ENCODE results near the gene CASP8. TPM values are rescaled to one million over a fixed set of nuclear protein-coding genes. Genes with fewer than 3 reads are reported as not detected.

CASP8 gene
- total and polyA plus RNA-seq, 2 of the 13 experiments (the other 11 are each of a cell fraction or from before 2014, with no cell fraction given) = 25.0 to 52.8 TPM

- 0 out of 2 replicates have a peak, but pooled peaks have one; percentile 8 for TF ChIP-seq ZBTB49 (CRISPR knock-in tag; IDR thresholded peaks at IDR 0.05; ENCODE audit: borderline replicate concordance)
- TF ChIP-seq, protein P1, sequence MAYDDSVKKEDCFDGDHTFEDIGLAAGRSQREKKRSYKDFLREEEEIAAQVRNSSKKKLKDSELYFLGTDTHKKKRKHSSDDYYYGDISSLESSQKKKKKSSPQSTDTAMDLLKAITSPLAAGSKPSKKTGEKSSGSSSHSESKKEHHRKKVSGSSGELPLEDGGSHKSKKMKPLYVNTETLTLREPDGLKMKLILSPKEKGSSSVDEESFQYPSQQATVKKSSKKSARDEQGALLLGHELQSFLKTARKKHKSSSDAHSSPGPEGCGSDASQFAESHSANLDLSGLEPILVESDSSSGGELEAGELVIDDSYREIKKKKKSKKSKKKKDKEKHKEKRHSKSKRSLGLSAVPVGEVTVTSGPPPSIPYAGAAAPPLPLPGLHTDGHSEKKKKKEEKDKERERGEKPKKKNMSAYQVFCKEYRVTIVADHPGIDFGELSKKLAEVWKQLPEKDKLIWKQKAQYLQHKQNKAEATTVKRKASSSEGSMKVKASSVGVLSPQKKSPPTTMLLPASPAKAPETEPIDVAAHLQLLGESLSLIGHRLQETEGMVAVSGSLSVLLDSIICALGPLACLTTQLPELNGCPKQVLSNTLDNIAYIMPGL (CRISPR knock-in tag; IDR thresholded peaks at IDR 0.05; ENCODE audit: borderline replicate concordance in 1 of 2, low read depth in 1 of 2) = 0 out of 4 replicates have a peak, but pooled peaks of 1 of the 2 experiments have one; percentile 28
- TF ChIP-seq JUNB (CRISPR knock-in tag; IDR thresholded peaks at IDR 0.05; ENCODE audit: borderline replicate concordance) = no peak
Observed at GRCh38 chr2:201235860-201236811, 24.2 kb upstream of the CASP8 start (continued).

GRCh38 chr2:201237486-201238123 lies 22.7 kb upstream of the CASP8 start:
- no peaks in the 10 kb centered on the region for H3K9me3 ChIP-seq (ENCODE audit: low read length)
- no TSS peak for BruUV-seq (replicated peaks)
- POLR2A ChIA-PET = interaction anchor here (1.6 kb wide), 1 partner anchor 55 kb away, joined by 3 read pairs; the partner anchor contains the start of gene CASP10
- peaks cover 47% of the 10 kb centered on the region for H3K79me2 ChIP-seq (ENCODE audit: insufficient read depth, low read length)
- no peak overlapping the region for H3K4me2 ChIP-seq (ENCODE audit: low read depth, low read length)
- no peak for ATAC-seq
- H3K27ac ChIP-seq (ENCODE audit: extremely low read length, insufficient read depth, low read length) = no peak overlapping the region
- 0 out of 2 replicates have a peak, but pooled peaks cover 4% of the 10 kb centered on the region for H4K20me1 ChIP-seq (ENCODE audit: insufficient read depth, low read length)
- intact Hi-C loops (cut with micrococcal nuclease; ENCODE audit: unreplicated experiment) (loop anchor here (2.0 to 10.0 kb wide), 2 partner anchors 405 to 547 kb away; partner anchors contain the start of genes ALS2 and TMEM237), in situ Hi-C loops (cut with HindIII; ENCODE audit: extremely low pct_ligation_motif_present, low pct_unique_long_range_greater_than_20kb) (no loop called here)
- no peak overlapping the region for H3K9ac ChIP-seq (ENCODE audit: insufficient read depth, low read depth, low read length)
- TF ChIP-seq CREB1 (IDR thresholded peaks at IDR 0.05) (no peak), CREB1 (CRISPR knock-in tag; IDR thresholded peaks at IDR 0.05) (no peak), ZNF615 (CRISPR knock-in tag; IDR thresholded peaks at IDR 0.05; ENCODE audit: borderline replicate concordance) (no peak), HNRNPH1 (optimal IDR thresholded peaks at IDR 0.05; ENCODE audit: low read depth, low read length) (no peak), PHF21A (CRISPR knock-in tag; IDR thresholded peaks at IDR 0.05) (no peak), ZNF547 (CRISPR knock-in tag; IDR thresholded peaks at IDR 0.05) (0 out of 2 replicates have a peak, but pooled peaks have one; percentile 39), ZNF205 (CRISPR knock-in tag; IDR thresholded peaks at IDR 0.05) (no peak), GZF1 (CRISPR knock-in tag; IDR thresholded peaks at IDR 0.05) (no peak), ZFP36 (IDR thresholded peaks at IDR 0.05; ENCODE audit: borderline replicate concordance, low read depth, low read length, partially characterized antibody) (peak; percentile 74), CHD2 (IDR thresholded peaks at IDR 0.05; ENCODE audit: low read depth, low read length) (no peak)
- WGBS (ENCODE audit: low lambda C conversion rate) = 92% methylated on average over 7 of the region's 7 CpGs
- no peak for DNase-seq (ENCODE audit: low spot score)
- peaks cover 30% of the 10 kb centered on the region for H3K4me1 ChIP-seq (ENCODE audit: insufficient read depth, low read length)
- H2AFZ ChIP-seq (ENCODE audit: low read length) = no peak overlapping the region
- no peak for FAIRE-seq
- H3K36me3 ChIP-seq (replicated peaks in 1 of 2; ENCODE audit: control insufficient read depth in 1 of 2, insufficient read depth in 2 of 2, low read length in 2 of 2) = peaks cover 4 to 37% of the 10 kb centered on the region in 2 experiments; a peak in 4 of 5 replicates
- H3K27me3 ChIP-seq (ENCODE audit: control insufficient read depth in 1 of 2, insufficient read depth in 2 of 2, low read length in 2 of 2) = no peaks in the 10 kb centered on the region; a peak in 1 of 5 replicates
- H3K4me3 ChIP-seq (replicated peaks in 1 of 3; ENCODE audit: insufficient read depth in 1 of 3, low read depth in 2 of 3, low read length in 3 of 3) = no peak overlapping the region
- CTCF ChIA-PET (ENCODE audit: low intra/inter-chr PET ratio, low total read pairs) = interaction anchor here (1.1 kb wide), 1 partner anchor 126 kb away, joined by 3 read pairs; no protein-coding TSS in a partner anchor

All from HepG2 (cell line).